GM21717 (cell line): ENCODE results near the gene OR2AG1.
"Not testable (repeated sequence)": the region's sequence is repeated elsewhere in the genome, so short reads cannot be mapped to it uniquely, and the experiment has no call there.

ENCODE experiments used
- ATAC-seq: cut with Tn5 transposase; IDR thresholded peaks from one replicate; pipeline ENCODE4 v1.9.1; 2021; ENCODE audit warnings: mild to moderate bottlenecking, moderate library complexity; ENCODE audit not compliant: unreplicated experiment

The OR2AG1 gene

DNA sequence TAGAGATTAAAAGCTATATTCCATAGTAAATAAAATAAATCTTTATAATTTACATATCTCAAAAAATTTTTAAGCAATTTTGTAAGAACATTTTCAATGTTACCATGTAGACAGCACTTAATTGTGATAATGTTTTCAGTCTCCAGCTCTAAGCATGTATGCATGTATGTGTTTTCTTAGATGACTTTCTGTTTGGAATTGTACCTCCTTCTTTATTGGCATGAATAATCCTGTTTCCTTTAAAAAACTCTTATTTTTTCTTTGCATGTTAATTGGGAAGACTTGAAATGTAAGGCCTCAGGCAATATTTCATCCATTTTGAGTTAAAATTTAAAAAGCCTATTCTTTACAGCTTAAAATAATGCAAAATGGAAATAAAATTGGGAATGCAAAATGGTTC is 2.0 kb upstream of the OR2AG1 start:
- no peak for ATAC-seq

DNA sequence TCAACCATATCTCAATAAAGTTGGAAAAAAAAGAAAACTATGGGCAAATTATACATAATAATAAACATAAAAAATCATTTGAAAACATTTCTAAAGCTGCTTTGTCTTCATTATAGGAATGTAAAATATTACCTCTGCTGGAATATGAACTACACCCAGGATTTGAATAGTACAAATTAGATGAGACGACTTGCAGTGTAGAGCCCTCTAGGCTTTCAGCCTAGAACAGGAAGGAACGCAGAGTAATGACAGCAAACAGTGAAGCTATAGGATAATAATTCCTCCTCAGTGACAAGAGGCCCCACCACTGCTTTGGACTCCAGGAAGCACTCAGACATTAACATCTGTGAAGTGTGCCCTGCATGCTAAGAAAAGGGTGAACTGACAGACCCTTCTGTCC is 7.7 kb downstream of the OR2AG1 start:
- no peak for ATAC-seq

DNA sequence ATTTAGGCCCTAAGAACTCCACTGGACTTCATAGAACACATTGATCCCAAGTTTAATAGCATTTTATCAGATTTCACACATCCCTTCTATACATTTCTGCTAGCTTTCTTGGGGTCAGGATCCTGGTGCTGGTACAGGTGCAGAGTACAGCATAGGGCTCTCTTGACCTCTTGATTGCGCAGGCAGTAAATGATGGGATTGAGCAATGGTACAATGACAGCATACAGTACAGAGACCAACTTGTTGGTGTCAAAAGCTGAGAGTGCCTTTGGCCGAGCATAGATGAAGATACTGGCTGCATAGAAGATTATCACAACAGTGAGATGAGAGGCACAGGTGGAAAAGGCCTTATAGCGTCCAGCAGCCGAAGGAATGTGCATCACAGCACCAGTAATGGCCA is 11.8 kb downstream of the OR2AG1 start:
- ATAC-seq: no peak

DNA sequence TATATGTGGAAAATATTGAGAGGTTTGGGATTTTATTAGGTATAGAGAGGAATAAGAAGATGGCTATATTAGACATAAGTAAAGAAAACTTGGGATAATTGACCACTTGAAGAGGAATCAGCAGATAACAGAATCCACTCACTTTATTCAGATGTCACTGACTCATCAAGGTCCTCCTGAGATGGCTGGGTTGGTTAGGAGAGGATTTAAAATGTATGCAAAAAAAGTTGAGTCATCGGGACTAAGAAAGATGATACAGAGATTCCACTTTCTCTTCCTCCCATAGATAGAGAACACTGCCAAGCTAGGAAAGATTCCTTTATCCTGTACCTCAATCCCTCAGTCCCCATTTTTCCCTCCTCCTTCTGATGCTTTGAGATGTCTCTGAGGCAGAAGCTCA is 16.6 kb downstream of the OR2AG1 start, which contains the start of gene OR6A2:
Gene OR6A2, minus strand, starts transcription at position 288 of the 400 bp plus-strand sequence. CDS start 3,981 bp downstream, outside the sequence.
- ATAC-seq: no peak

DNA sequence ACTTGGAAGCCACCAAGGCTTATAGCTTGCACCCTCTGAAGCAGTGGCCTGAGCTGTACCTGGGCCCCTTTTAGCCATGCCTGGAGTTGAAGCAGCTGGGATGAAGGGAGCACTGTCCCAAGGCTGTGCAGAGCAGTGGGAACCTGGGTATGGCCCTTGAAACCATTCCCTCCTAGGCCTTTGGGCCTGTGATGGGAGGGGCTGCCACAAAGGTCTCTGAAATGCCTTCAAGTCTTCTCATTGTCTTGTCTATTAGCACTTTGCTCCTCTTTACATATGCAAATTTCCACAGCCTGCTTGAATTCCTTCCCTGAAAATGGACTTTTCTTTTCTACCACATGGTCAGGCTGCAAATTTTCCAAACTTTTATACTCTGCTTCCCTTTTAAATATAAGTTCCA is 18.3 kb downstream of the OR2AG1 start:
- ATAC-seq: not testable (repeated sequence)

DNA sequence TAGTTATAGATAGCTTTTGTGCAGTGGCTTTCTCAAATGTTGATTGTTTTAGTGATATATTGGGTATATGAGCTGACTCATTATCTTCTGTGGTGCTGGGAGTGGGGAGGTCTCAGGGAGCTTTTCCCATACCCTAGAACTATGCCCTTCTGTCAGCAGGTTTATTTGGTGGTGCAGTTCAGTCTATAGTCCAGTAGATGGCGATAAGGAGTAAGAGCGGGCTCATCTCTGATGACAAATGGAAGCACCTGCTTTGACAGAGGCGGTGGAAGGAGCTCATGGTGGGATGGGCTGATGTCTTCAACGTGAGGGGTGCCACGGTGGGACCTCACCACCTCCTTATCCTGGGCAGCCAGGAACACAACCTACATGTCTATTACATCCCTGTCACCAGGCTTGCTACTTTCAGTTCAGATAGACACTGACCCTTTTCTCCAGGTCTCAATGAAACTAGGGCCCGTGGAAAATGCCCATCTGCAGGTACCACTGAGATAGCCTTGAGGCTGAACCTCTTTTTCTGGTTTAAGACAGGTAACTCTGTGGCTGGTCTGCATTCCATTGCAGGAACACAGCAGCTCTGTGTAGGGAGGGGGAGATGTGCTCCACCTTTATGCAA is 29.7 kb downstream of the OR2AG1 start:
- no peak for ATAC-seq

DNA sequence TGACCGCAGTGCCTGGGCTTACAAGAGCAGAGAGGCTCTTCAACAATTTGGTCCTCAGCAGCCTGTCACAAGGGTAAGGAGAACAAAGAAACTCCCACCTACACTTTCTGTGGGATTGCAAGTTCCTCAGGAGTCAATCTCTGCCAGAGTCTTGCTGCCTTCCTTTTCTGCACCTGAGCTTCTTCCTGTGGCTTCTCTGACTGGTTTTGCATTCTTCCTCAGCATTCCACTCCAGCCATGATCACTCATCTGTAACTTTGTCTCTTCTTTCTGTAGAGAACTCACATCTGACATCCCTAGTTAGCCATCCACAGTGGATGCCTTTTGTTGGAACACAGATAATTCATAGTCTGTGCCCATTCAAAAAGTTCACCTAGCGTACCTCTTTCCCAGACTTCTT is 30.8 kb downstream of the OR2AG1 start:
- ATAC-seq: no peak

DNA sequence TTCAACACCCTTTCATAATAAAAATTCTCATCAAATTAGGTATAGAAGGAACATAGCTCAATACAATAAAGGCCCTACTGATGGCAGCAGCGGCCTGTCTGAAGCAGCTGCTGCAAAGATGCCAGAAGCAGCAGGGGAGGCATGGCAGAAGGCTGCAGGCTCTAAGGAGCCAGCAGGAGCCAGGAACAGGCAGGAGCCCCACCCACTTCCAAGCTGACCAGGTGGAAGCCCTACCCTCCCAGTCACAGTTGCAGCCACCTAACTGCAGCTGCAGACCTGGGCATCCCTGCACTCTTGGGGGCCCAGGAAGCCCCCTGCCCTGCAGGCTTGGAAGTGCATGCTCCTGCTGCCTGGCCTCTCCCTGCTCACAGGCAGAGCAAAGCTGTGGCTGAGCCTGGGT is 34.9 kb downstream of the OR2AG1 start:
- ATAC-seq: no peak

DNA sequence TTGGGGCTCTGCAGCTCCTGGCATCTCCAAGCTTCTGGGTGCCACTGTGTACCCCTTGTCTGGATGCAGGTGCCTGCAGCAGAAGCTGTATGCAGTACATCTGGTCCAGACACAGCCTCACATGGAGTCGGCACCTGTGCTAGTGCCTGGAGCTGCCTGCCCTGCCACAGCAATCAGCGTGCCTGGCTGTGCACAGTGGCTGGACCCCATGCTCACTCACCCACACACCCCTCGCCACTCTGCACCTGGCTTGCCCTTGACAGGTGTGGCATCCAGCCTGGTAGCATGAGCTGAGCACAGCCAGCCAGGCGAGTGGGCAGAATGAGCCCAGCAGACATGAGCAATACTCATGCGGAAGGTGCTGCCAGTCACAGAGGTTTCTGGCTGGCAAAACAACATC is 36.1 kb downstream of the OR2AG1 start:
- ATAC-seq: no peak

DNA sequence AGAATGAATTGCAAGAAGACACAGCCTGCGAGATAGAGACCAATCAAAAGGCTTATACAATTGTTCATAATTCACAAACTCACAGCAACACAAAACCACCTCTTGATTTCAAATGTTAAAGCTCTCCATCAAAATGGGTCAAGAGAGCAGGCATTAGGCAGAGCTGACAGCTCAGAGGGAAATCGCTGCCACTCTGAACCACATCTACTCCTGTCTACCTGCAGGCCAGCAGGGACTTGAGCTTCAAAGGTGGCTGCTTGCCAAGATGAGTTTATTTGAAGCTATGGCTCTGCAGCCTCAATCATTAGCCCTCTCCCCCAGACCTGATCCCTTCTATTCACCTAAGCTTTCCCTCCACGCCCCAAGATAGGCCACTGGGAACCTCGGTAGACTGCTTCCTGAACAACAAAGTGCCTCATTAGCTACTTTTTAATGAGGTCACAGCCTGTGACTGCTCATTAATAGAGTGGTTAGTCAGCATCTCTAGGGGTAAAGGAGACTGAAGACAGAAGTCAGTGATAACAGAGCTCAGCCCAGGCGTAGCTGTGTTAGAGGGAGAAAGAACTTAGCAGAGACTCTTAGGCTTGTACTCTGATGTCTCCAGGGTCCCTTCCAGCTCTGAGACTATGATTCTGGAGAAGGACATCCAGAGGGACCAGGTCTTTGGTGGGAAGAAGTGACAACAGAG is 41.5 kb downstream of the OR2AG1 start:
- ATAC-seq: no peak

DNA sequence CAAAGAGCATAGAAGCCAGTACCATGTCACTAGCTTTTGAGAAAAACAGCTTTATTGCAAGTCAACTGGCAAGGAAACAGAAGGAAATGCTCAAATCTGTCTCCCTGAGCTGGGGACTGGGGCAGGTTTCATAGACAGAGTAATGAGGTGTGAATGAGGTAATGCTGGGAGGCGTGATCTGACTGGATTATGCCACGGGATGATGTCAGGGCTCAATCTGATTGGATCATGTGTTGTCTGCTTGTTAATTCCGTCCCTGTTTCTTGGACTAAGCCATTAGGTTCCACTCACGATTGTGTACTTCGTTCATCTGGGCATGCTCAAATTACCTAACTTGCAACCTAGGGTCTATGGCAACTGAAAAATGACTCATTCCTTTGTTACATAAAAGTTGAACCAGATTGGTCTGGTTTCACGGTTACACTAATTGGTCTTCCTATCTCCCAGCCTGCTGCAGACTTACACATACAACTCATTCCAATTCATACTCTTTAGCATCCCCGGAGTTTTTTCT is 42.5 kb downstream of the OR2AG1 start:
- no peak for ATAC-seq

DNA sequence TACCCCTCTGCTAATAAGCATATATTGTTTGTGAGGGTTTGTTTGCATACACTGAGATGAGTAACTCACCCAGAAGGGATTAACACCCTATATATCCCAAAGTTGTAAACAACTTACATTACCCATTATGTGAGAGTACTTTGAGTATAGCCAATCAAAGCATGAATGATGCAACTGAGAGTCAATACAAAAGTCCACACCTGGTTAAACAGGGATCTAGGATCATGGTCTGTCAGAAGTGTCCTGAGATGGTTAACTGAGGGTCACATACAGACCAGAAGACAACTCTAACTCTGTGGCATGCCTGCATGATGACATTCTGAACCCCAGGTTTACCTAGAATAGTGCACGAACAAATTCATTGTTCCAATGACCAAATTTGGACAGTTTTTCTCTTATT is 45.3 kb downstream of the OR2AG1 start:
- ATAC-seq: no peak

DNA sequence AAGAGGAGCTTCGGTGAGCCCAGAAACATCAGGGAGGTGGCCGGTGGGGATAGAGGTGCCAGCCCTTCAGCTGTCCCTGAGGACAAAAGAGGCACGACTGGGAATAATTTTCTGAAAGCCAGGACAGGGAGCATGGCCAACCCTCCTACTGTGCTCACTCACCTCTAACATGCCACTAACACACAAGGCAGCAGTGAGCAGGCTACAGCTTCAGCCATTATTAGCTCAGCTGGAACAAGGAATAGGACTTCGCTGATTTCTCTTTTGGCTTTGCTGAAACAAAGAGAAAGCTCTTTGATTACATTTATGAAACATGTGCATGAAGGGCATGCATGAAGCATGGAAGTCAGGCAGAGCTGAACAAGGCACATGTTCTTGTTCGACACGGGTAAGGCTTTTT is 50.5 kb downstream of the OR2AG1 start:
- ATAC-seq: no peak

DNA sequence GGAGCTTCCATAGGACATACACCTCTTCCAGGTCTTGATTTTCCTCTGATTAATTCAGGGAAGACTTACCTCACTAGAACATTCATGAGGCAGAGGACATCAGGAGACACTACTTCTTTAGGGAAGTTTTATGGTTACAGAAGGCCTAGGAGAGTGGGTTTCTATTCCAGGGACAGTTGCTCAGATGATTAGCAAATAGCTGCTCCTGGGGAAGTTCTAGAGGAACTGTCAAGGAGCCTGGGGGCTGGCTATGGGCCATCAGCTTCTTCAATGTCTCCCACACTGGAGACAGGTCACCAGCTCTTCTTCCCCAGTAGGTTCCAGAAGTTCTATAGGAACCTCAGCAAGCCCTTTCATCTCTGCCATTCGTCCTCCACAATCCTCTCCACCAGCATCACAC is 51.2 kb downstream of the OR2AG1 start:
- ATAC-seq: no peak
